Measurements from ENCODE around the gene MX1. TPM values are rescaled to one million over a fixed set of nuclear protein-coding genes. Genes with fewer than 3 reads are reported as not detected.

Gene MX1
- total RNA-seq, 1 experiment from 2014 or later, result 6.4 TPM

- H3K79me2 ChIP-seq (ENCODE audit: low read depth), result no peaks in the 10 kb centered on the region
- POLR2A ChIA-PET (ENCODE audit: unreplicated experiment), result no interaction called here
- H3K9me3 ChIP-seq (ENCODE audit: insufficient read depth, low read depth), result no peaks in the 10 kb centered on the region
- H3K36me3 ChIP-seq (ENCODE audit: low read depth), result no peaks in the 10 kb centered on the region
- no peaks in the 10 kb centered on the region for H3F3A ChIP-seq (ENCODE audit: insufficient read depth, low read depth)
- H3K27ac ChIP-seq, result no peak overlapping the region
- no peaks in the 10 kb centered on the region for H3K4me1 ChIP-seq (replicated peaks; ENCODE audit: insufficient read depth)
- no peak overlapping the region for H3K4me3 ChIP-seq
- no peak for DNase-seq
- H3K27me3 ChIP-seq (ENCODE audit: insufficient read depth, low read depth), result no peaks in the 10 kb centered on the region
- no TSS peak for BruUV-seq (replicated peaks)
- H3K9me2 ChIP-seq (ENCODE audit: insufficient read depth), result no peaks in the 10 kb centered on the region
- H3K4me2 ChIP-seq, result no peak overlapping the region
- intact Hi-C loops (cut with micrococcal nuclease; ENCODE audit: unreplicated experiment), result no loop called here
- H2AFZ ChIP-seq, result no peak overlapping the region
- CTCF ChIA-PET, result no interaction called here
- H4K20me1 ChIP-seq (ENCODE audit: insufficient read depth), result no peaks in the 10 kb centered on the region
- no peak for TF ChIP-seq EZH2 (IDR thresholded peaks at IDR 0.05; ENCODE audit: low read depth)
- no peak for TF ChIP-seq CTCF (conservative IDR thresholded peaks at IDR 0.05)
These were observed 2.8 kb downstream of the MX1 start for GRCh38 chr21:41428847-41429246.

GRCh38 chr21:41429305-41429704 lies 3.3 kb downstream of the MX1 start:
- H3K9me2 ChIP-seq (ENCODE audit: insufficient read depth), result no peaks in the 10 kb centered on the region
- no peak overlapping the region for H3K4me2 ChIP-seq
- no peak overlapping the region for H3K27ac ChIP-seq
- POLR2A ChIA-PET (ENCODE audit: unreplicated experiment), result no interaction called here
- H3K36me3 ChIP-seq (ENCODE audit: low read depth), result no peaks in the 10 kb centered on the region
- intact Hi-C loops (cut with micrococcal nuclease; ENCODE audit: unreplicated experiment), result no loop called here
- no peak for DNase-seq
- TF ChIP-seq CTCF (conservative IDR thresholded peaks at IDR 0.05), result no peak
- no peak for TF ChIP-seq EZH2 (IDR thresholded peaks at IDR 0.05; ENCODE audit: low read depth)
- no peaks in the 10 kb centered on the region for H3F3A ChIP-seq (ENCODE audit: insufficient read depth, low read depth)
- H3K4me3 ChIP-seq, result no peak overlapping the region
- no peak overlapping the region for H2AFZ ChIP-seq
- no peaks in the 10 kb centered on the region for H3K4me1 ChIP-seq (replicated peaks; ENCODE audit: insufficient read depth)
- H3K27me3 ChIP-seq (ENCODE audit: insufficient read depth, low read depth), result no peaks in the 10 kb centered on the region
- CTCF ChIA-PET, result no interaction called here
- no peaks in the 10 kb centered on the region for H3K79me2 ChIP-seq (ENCODE audit: low read depth)
- BruUV-seq (replicated peaks), result no TSS peak
- H3K9me3 ChIP-seq (ENCODE audit: insufficient read depth, low read depth), result no peaks in the 10 kb centered on the region
- H4K20me1 ChIP-seq (ENCODE audit: insufficient read depth), result no peaks in the 10 kb centered on the region

GRCh38 chr21:41429925-41430491 lies 4.0 kb downstream of the MX1 start:
- CTCF ChIA-PET, result no interaction called here
- POLR2A ChIA-PET (ENCODE audit: unreplicated experiment), result no interaction called here
- H3K4me3 ChIP-seq, result no peak overlapping the region
- BruUV-seq (replicated peaks), result no TSS peak
- intact Hi-C loops (cut with micrococcal nuclease; ENCODE audit: unreplicated experiment), result no loop called here
- no peaks in the 10 kb centered on the region for H3K9me2 ChIP-seq (ENCODE audit: insufficient read depth)
- H4K20me1 ChIP-seq (ENCODE audit: insufficient read depth), result no peaks in the 10 kb centered on the region
- H3K4me2 ChIP-seq, result no peak overlapping the region
- no peaks in the 10 kb centered on the region for H3K27me3 ChIP-seq (ENCODE audit: insufficient read depth, low read depth)
- TF ChIP-seq EZH2 (IDR thresholded peaks at IDR 0.05; ENCODE audit: low read depth), result no peak
- no peak for TF ChIP-seq CTCF (conservative IDR thresholded peaks at IDR 0.05)
- no peaks in the 10 kb centered on the region for H3K4me1 ChIP-seq (replicated peaks; ENCODE audit: insufficient read depth)
- H3K9me3 ChIP-seq (ENCODE audit: insufficient read depth, low read depth), result no peaks in the 10 kb centered on the region
- H3K27ac ChIP-seq, result no peak overlapping the region
- H3K36me3 ChIP-seq (ENCODE audit: low read depth), result no peaks in the 10 kb centered on the region
- no peak overlapping the region for H2AFZ ChIP-seq
- H3K79me2 ChIP-seq (ENCODE audit: low read depth), result no peaks in the 10 kb centered on the region
- no peaks in the 10 kb centered on the region for H3F3A ChIP-seq (ENCODE audit: insufficient read depth, low read depth)
- no peak for DNase-seq

Data from PC-9 (cell line).